BJ (cell line): ENCODE measurements around the gene ALAS1. TPM values are rescaled to one million over a fixed set of nuclear protein-coding genes. Genes with fewer than 3 reads are reported as not detected.

Experiments
- CTCF ChIA-PET: fragments of 350-600 bp; formaldehyde crosslinking; extraction: SDS; loops from one replicate; lab custom pipeline; 2021; ENCODE audit warnings: antibody characterized with exemption, inconsistent platforms; lab: Yijun Ruan, JAX
- POLR2A ChIA-PET: fragments of 300-600 bp; sonication (Branson Sonifier 250); formaldehyde crosslinking; extraction: SDS; loops from one replicate; lab custom pipeline; 2021; ENCODE audit warnings: antibody characterized with exemption; lab: Charles Lee
- DNase-seq: peaks from one replicate; pipeline ENCODE4 v3.0.0-alpha.2; 2011; ENCODE audit warnings: low read depth
- H3K27me3 ChIP-seq: 2 replicates; pipeline ENCODE4 v1.6.0; 2011; ENCODE audit warnings: low read length; ENCODE audit not compliant: control insufficient read depth, insufficient read depth
- H3K36me3 ChIP-seq: 2 replicates; pipeline ENCODE4 v1.5.1; 2011; ENCODE audit warnings: low read length; ENCODE audit not compliant: control insufficient read depth, insufficient read depth
- H3K4me3 ChIP-seq: 2 replicates; pipeline ENCODE4 v1.5.1; 2011; ENCODE audit warnings: low read depth, mild to moderate bottlenecking, control low read depth, low read length
- CTCF ChIP-seq: IDR thresholded peaks from 2 replicates; pipeline ENCODE4 v1.5.1; 2011; ENCODE audit warnings: low read depth, mild to moderate bottlenecking, control low read depth, inconsistent platforms, low read length, moderate library complexity; ENCODE audit not compliant: insufficient read depth
- polyA plus RNA-seq: library from polyadenylated mRNA; depleted of rRNA; stranded (reverse); fragments of >200 nt; gene quantifications from 2 replicates; pipeline ENCODE4 v1.2.3, GENCODE V29; 2011

ALAS1 gene
- polyA plus RNA-seq, 1 experiment: 51.7 TPM

DNA sequence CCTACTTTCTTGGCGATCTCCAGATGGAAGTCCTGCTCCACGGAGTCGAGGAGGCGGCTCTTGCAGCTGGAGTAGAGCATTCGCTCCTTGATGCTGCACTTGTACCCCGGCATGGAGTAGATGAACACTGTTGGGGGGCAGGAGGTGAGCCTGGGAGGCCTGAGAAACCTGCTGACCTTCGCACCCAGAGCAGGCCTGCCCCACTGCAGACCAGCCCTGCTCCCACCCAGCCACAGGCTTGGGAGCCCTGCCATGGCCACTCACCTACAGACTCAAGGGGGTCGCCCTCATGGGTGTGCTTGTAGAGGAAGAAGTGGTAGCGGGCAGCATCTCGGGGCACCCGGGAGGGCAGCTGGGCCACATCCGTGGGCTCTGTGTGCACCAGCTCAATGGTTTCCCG is 31.7 kb downstream of the ALAS1 start:
- no peak overlapping the region for H3K4me3 ChIP-seq
- no peaks in the 10 kb centered on the region for H3K27me3 ChIP-seq
- no peak for TF ChIP-seq CTCF
- DNase-seq: no peak
- POLR2A ChIA-PET: no interaction called here
- peaks cover 50% of the 10 kb centered on the region for H3K36me3 ChIP-seq
- CTCF ChIA-PET: interaction anchor here (1.2 to 10.7 kb wide), 3 partner anchors 6 to 109 kb away, joined by 3 to 131 read pairs (median 4); partner anchors contain the start of gene TLR9

- H3K4me3 ChIP-seq: no peak overlapping the region
- TF ChIP-seq CTCF: no peak
- POLR2A ChIA-PET: no interaction called here
- no peak for DNase-seq
- H3K27me3 ChIP-seq: no peaks in the 10 kb centered on the region
- H3K36me3 ChIP-seq: peaks cover 54% of the 10 kb centered on the region
- CTCF ChIA-PET: interaction anchor here (0.9 to 10.7 kb wide), 5 partner anchors 7 to 108 kb away, joined by 3 to 131 read pairs (median 6); partner anchors contain the start of genes PPM1M and TLR9
These were observed 32.5 kb downstream of the ALAS1 start for GRCh38 chr3:52230461-52230860.

DNA sequence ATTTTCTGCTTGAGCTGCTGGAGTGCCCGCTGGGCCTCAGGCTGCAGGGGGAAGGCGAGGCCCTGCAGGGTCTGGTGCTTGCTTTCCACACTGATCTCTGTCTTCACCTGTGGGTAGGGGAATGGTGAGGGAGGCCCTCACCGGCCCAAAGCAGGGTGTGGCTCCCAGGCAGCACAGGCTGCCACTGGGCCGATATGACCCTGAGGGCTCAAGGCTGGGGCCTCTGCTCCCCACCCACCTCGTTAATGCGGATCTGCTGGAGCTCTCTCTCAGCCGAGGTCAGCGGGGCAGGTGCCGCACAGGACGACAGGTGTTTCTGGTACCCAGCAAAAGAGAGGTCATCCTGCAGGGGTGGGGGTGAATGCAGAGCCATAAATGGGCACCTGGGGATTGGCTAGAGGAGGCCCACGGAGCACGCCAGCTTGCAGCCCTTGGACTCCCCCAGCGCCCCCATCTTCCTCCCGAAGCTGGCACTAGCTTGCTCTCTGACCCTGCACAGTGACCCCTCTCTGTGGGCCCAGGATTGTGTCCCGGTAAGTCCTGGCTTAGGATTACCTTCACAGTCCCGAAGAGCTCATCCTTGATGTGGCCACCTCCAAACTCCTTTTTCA is 33.0 kb downstream of the ALAS1 start:
- CTCF ChIA-PET: interaction anchor here (0.9 to 10.7 kb wide), 14 partner anchors 8 to 107 kb away, joined by 3 to 131 read pairs (median 5); partner anchors contain the start of genes PPM1M and TLR9
- POLR2A ChIA-PET: no interaction called here
- TF ChIP-seq CTCF: no peak
- Histone ChIP-seq H3K27me3 (no peaks in the 10 kb centered on the region), H3K36me3 (peaks cover 54% of the 10 kb centered on the region), H3K4me3 (no peak overlapping the region)
- no peak for DNase-seq

GRCh38 chr3:52231502-52232278 is 33.7 kb downstream of the ALAS1 start:
- H3K4me3 ChIP-seq: no peak overlapping the region
- H3K36me3 ChIP-seq: peaks cover 54% of the 10 kb centered on the region
- no peaks in the 10 kb centered on the region for H3K27me3 ChIP-seq
- CTCF ChIA-PET: interaction anchor here (0.7 to 10.7 kb wide), 17 partner anchors 8 to 120 kb away, joined by 3 to 131 read pairs (median 5); partner anchors contain the start of genes PPM1M and TLR9
- POLR2A ChIA-PET: no interaction called here
- DNase-seq: no peak
- TF ChIP-seq CTCF: peak; percentile 95
